Thoracic aorta (tissue), 2 donors: ENCODE measurements around the gene PMEL. TPM values are rescaled to one million over a fixed set of nuclear protein-coding genes. Genes with fewer than 3 reads are reported as not detected.
A peak's percentile ranks its signal among the peaks of the same experiment; 100 is the strongest.
"Not testable (repeated sequence)": the region's sequence is repeated elsewhere in the genome, so short reads cannot be mapped to it uniquely, and the experiment has no call there.

Source experiments
- ATAC-seq: fragments of 150-250 bp; one replicate; pipeline ENCODE4 v1.8.0; 2017; ENCODE audit warnings: low read depth; ENCODE audit not compliant: insufficient number of reproducible peaks, low FRiP score
- DNase-seq: peaks from one replicate; pipeline ENCODE4 v3.0.0-alpha.2; 2020; ENCODE audit warnings: low spot score
- H3K27ac ChIP-seq, 2 donors: fragments of 200-600 bp; sonication (generic); 1 replicate in 1 of 2; 2 replicates in 1 of 2; pipeline ENCODE4 v1.5.1; 2016; ENCODE audit warnings: mild to moderate bottlenecking in 2 of 2, moderate library complexity in 2 of 2
- H3K27me3 ChIP-seq: fragments of 200-600 bp; sonication (generic); replicated peaks from 2 replicates; pipeline ENCODE4 v1.6.0; 2016; ENCODE audit warnings: mild to moderate bottlenecking; ENCODE audit not compliant: insufficient read depth
- H3K36me3 ChIP-seq: fragments of 200-600 bp; sonication (generic); one replicate; pipeline ENCODE4 v1.5.1; 2016
- H3K4me1 ChIP-seq, 2 donors: fragments of 200-600 bp; sonication (generic); 1 replicate in 1 of 2; 2 replicates in 1 of 2; pipeline versions ENCODE4 v1.5.1 to v1.6.0; 2016; ENCODE audit warnings: low read depth in 2 of 2, mild to moderate bottlenecking in 1 of 2; ENCODE audit not compliant: control insufficient read depth in 1 of 2
- H3K4me3 ChIP-seq: fragments of 200-600 bp; sonication (generic); 2 replicates; pipeline ENCODE4 v1.5.1; 2016; ENCODE audit warnings: mild to moderate bottlenecking
- H3K9me3 ChIP-seq: fragments of 200-600 bp; sonication (generic); 2 replicates; pipeline ENCODE4 v1.5.1; 2016
- total RNA-seq, 2 donors: library from RNA; depleted of rRNA; stranded (reverse); fragments of >200 nt; gene quantifications; one replicate each; pipeline versions ENCODE4 v1.1.0 to v1.2.3, GENCODE V29; 2016
- TF ChIP-seq, protein P1 (sequence below): fragments of 200-600 bp; sonication (generic); IDR thresholded peaks from one replicate; pipeline ENCODE4 v1.5.1; 2019; ENCODE audit warnings: antibody characterized with exemption

The PMEL gene
- total RNA-seq, 2 donors from 2014 or later: 0.99 TPM; not detected in 1

DNA sequence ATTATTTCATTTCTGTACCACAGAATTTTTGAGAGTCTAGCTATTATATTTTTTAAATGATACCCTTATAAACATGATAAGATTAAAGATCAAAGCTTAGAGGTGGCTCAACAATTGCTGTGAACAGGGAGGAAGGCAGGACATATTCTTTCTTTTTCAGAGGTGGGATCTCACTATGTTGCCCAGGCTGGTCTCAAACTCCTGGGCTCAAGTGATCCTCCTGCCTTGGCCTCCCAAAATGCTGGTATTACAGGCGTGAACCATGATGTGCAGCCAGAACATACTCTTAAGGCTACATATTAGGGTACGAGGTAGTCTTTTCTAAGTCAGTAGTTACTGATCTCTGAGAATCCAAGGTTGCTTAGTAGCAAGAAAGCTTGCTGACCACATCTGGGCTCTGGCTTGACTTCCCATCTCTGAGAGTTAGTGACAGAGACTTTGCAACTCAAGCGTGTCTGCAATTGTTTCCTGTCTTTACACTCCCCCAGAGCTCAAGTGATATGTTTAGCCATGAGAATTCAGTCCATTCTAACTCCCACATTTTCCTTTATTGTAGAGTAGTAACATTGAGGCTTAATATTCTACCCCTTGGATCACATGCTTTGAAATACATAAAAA is 16.6 kb upstream of the PMEL start:
- DNase-seq: no peak
- no peak for ATAC-seq
- TF ChIP-seq, protein P1, sequence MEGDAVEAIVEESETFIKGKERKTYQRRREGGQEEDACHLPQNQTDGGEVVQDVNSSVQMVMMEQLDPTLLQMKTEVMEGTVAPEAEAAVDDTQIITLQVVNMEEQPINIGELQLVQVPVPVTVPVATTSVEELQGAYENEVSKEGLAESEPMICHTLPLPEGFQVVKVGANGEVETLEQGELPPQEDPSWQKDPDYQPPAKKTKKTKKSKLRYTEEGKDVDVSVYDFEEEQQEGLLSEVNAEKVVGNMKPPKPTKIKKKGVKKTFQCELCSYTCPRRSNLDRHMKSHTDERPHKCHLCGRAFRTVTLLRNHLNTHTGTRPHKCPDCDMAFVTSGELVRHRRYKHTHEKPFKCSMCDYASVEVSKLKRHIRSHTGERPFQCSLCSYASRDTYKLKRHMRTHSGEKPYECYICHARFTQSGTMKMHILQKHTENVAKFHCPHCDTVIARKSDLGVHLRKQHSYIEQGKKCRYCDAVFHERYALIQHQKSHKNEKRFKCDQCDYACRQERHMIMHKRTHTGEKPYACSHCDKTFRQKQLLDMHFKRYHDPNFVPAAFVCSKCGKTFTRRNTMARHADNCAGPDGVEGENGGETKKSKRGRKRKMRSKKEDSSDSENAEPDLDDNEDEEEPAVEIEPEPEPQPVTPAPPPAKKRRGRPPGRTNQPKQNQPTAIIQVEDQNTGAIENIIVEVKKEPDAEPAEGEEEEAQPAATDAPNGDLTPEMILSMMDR: no peak
- H3K4me1 ChIP-seq: peaks cover 0 to 13% of the 10 kb centered on the region in 2 donors
- H3K9me3 ChIP-seq: no peaks in the 10 kb centered on the region
- no peak overlapping the region for H3K4me3 ChIP-seq
- H3K36me3 ChIP-seq: peaks cover 35% of the 10 kb centered on the region
- H3K27ac ChIP-seq: no peak overlapping the region
- no peaks in the 10 kb centered on the region for H3K27me3 ChIP-seq

DNA sequence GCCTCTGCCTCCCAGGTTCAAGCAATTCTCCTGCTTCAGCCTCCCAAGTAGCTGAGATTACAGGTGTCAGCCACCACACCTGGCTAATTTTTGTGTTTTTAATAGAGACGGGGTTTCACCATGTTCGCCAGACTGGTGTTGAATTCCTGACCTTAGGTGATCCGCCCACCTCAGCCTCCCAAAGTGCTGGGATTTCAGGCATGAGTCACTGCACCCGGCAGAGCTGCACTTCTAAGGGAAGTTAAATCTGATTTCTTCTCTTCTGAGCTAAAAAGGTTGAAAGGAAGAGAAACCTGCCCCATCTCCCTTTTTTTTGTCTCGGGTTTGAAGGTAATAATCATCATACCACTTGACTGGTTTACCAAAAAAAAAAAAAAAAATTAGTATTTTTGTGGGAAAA is 16.0 kb upstream of the PMEL start:
- H3K27ac ChIP-seq, H3K9me3 ChIP-seq, DNase-seq, H3K4me3 ChIP-seq, ATAC-seq, H3K27me3 ChIP-seq: not testable (repeated sequence)
- peaks cover 29% of the 10 kb centered on the region for H3K36me3 ChIP-seq
- H3K4me1 ChIP-seq: peaks cover 0 to 18% of the 10 kb centered on the region in 2 donors

DNA sequence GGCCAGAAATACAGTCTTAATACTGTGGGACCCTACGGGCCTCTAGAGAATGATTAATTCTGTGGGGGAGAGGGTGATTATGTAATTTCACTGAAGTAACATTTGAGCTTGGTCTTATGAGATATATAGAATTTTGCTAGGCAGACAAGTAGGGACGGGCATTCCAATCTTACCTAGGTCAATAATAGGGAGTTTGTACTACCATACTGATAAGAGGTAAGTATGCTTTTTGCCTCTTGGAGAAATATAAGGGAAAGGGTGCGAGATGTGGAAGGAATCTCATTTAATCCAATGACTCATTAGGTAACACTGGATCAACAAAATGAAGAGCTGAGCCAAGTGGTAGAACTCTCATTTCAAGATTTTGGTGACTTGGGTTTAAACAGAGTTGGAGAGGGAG is 13.2 kb upstream of the PMEL start:
- Histone ChIP-seq H3K36me3 (peaks cover 12% of the 10 kb centered on the region), H3K4me3 (no peak overlapping the region), H3K27me3 (no peaks in the 10 kb centered on the region), H3K9me3 (no peaks in the 10 kb centered on the region), H3K27ac (no peak overlapping the region), H3K4me1 (peaks cover 11 to 42% of the 10 kb centered on the region in 2 donors)
- TF ChIP-seq, protein P1: no peak
- ATAC-seq: no peak
- no peak for DNase-seq

DNA sequence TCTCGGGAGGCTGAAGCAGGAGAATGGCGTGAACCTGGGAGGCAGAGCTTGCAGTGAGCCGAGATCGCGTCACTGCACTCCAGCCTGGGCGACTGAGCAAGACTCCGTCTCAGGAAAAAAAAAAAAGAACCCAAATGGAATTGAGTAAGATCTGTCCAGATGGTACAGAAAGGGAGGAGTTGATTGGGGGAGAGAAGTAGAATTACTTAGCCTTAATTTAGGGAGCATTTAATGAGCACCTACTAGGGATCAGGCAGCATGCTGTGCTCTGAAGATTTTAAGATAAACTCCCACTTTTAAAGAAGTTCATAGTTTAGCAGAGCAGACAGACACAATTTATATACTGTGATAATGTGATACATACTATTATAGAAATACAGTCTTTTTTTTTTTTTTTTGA is 12.6 kb upstream of the PMEL start:
- Histone ChIP-seq H3K27me3 (no peaks in the 10 kb centered on the region), H3K36me3 (peaks cover 7% of the 10 kb centered on the region), H3K27ac (no peak overlapping the region), H3K4me1 (peaks cover 11 to 42% of the 10 kb centered on the region in 2 donors), H3K4me3 (no peak overlapping the region), H3K9me3 (no peaks in the 10 kb centered on the region)
- DNase-seq (no peak), ATAC-seq (no peak)
- TF ChIP-seq, protein P1: no peak

DNA sequence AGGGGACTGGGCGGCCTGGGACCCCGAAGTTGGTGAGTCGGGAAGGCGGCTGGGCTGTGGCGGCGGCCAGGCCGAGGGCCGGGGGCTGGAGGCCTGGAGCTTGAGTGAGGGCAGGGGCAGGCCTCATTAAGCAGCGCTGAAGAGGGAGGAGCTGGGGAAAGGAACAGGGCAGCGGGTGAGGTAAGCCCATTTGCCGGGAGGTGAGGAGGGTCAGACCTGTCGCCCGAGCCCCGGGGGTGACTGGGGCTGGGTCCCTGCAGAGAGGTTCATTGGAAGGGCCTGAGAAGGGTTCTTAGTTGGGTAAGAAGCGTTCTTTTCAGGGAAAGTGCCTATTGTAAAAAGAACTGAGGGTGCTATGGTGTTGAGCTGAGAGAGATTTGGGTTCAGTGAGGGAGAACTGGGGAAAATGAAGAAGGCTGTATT is 8.5 kb upstream of the PMEL start:
- ATAC-seq (no peak), DNase-seq (no peak)
- peaks cover 17 to 55% of the 10 kb centered on the region in 2 donors for H3K4me1 ChIP-seq
- H3K9me3 ChIP-seq: no peaks in the 10 kb centered on the region
- H3K27ac ChIP-seq: peak overlapping the region; percentile 97
- H3K4me3 ChIP-seq: peak overlapping the region; percentile 98
- H3K36me3 ChIP-seq: no peaks in the 10 kb centered on the region
- TF ChIP-seq, protein P1: no peak
- H3K27me3 ChIP-seq: no peaks in the 10 kb centered on the region
